Gastrocnemius medialis (tissue), 4 donors: Measurements from ENCODE around the gene NOS1AP. TPM values are rescaled to one million over a fixed set of nuclear protein-coding genes. Genes with fewer than 3 reads are reported as not detected.

ENCODE experiments used
- ATAC-seq, 2 donors: fragments of 150-250 bp; one replicate each; pipeline ENCODE4 v1.9.1; 2016
- DNase-seq, 2 donors: peaks; one replicate each; pipeline ENCODE4 v3.0.0-alpha.2; 2019
- H3K27ac ChIP-seq, 4 donors: fragments of 200-600 bp; sonication (generic); 1 replicate in 1 of 4; 2 replicates in 3 of 4; pipeline ENCODE4 v1.5.1; 2016 to 2018; ENCODE audit warnings: mild to moderate bottlenecking in 2 of 4, moderate library complexity in 1 of 4
- H3K27me3 ChIP-seq, 3 donors: fragments of 200-600 bp; sonication (generic) in 2 of 3; 1 replicate in 1 of 3; 2 replicates in 2 of 3; pipeline versions ENCODE4 v1.5.1 to v1.6.0; 2016 to 2019; ENCODE audit warnings: mild to moderate bottlenecking in 1 of 3, moderate library complexity in 1 of 3
- H3K36me3 ChIP-seq, 2 donors: fragments of 200-600 bp; sonication (generic) in 1 of 2; one replicate each; pipeline ENCODE4 v1.5.1; 2017 to 2018
- H3K4me1 ChIP-seq, 2 donors: fragments of 200-600 bp; sonication (generic) in 1 of 2; one replicate each; pipeline ENCODE4 v1.5.1; 2016 to 2017; ENCODE audit warnings: mild to moderate bottlenecking in 2 of 2
- H3K4me3 ChIP-seq, 4 donors: fragments of 200-600 bp; sonication (generic) in 3 of 4; 1 replicate in 1 of 4; 2 replicates in 3 of 4; pipeline ENCODE4 v1.5.1; 2016 to 2019; ENCODE audit warnings: mild to moderate bottlenecking in 2 of 4
- H3K9me3 ChIP-seq, 3 donors: fragments of 200-600 bp; sonication (generic) in 2 of 3; 1 replicate in 1 of 3; 2 replicates in 2 of 3; pipeline ENCODE4 v1.5.1; 2016 to 2019
- POLR2A ChIP-seq, 2 donors: fragments of 450-650 bp; IDR thresholded peaks; one replicate each; pipeline ENCODE4 v1.6.1; 2017; ENCODE audit warnings: antibody characterized with exemption in 2 of 2, mild to moderate bottlenecking in 2 of 2, moderate library complexity in 2 of 2
- in situ Hi-C, 4 donors: fragments of 200-750 bp; cut with MboI; loops; one replicate each; pipeline versions ENCODE4 v1.15.0 to v1.8.0; 2017; ENCODE audit warnings: low sequenced_read_pairs in 4 of 4
- intact Hi-C: fragments of 100-400 bp; cut with DNase I; formaldehyde crosslinking; loops from one replicate; pipeline ENCODE4 v1.15.1; 2023; ENCODE audit warnings: low total_unique reads
- total RNA-seq, 4 donors: library from RNA; depleted of rRNA; stranded (reverse); fragments of >200 nt; gene quantifications; one replicate each; pipeline versions ENCODE4 v1.1.0 to v1.2.3, GENCODE V29; 2016
- TF ChIP-seq, protein P1 (sequence below), 5 experiments: fragments of 450-650 bp in 3 of 5; fragments of 200-600 bp in 2 of 5; sonication (generic) in 2 of 5; IDR thresholded peaks in 4 of 5; conservative IDR thresholded peaks in 1 of 5; 1 replicate in 4 of 5; 2 replicates in 1 of 5; pipeline ENCODE4 v1.5.1; 2016 to 2019; ENCODE audit warnings: antibody characterized with exemption in 5 of 5, mild to moderate bottlenecking in 3 of 5, moderate library complexity in 3 of 5

NOS1AP gene
- total RNA-seq, 4 donors from 2014 or later = 0.20 to 0.40 (median 0.25) TPM

DNA sequence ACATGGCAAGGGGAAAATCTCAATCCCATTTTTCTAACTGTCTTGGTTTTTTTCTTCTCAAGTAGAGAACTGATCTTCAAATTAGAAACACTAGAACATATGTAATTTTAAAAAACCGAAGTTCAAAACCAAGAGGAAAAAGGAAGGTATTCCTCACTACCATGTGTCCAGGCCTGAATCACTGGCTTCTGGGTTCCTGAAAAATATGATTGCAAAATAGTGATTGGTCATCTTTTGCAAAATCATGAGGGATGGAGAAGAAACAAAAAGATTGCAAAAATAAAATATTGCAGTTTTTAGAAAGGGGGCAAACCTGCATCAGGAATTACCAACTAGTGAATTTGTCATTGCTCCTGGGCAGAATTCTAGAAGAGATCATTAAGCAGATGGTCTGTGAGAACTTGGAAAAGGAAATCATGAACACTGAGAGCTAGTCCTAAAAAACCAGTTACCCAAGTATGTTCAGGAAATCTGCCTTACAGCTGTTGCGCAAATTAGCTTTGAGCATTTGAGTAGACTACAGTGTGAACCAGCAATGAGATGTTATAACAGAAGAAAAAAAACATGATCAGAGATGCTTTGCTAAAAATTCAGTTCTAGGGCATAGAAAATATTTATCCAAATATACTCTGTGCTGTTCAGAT, 257.8 kb downstream of the NOS1AP start:
- no peaks in the 10 kb centered on the region for H3K36me3 ChIP-seq
- no peak for DNase-seq
- no peak overlapping the region for H3K27ac ChIP-seq
- H3K4me3 ChIP-seq = no peak overlapping the region
- no peak for ATAC-seq
- no peaks in the 10 kb centered on the region for H3K4me1 ChIP-seq
- H3K27me3 ChIP-seq = no peaks in the 10 kb centered on the region
- intact Hi-C loops = no loop called here
- H3K9me3 ChIP-seq = no peaks in the 10 kb centered on the region
- TF ChIP-seq POLR2A (IDR thresholded peaks at IDR 0.05) = no peak
- TF ChIP-seq, protein P1, sequence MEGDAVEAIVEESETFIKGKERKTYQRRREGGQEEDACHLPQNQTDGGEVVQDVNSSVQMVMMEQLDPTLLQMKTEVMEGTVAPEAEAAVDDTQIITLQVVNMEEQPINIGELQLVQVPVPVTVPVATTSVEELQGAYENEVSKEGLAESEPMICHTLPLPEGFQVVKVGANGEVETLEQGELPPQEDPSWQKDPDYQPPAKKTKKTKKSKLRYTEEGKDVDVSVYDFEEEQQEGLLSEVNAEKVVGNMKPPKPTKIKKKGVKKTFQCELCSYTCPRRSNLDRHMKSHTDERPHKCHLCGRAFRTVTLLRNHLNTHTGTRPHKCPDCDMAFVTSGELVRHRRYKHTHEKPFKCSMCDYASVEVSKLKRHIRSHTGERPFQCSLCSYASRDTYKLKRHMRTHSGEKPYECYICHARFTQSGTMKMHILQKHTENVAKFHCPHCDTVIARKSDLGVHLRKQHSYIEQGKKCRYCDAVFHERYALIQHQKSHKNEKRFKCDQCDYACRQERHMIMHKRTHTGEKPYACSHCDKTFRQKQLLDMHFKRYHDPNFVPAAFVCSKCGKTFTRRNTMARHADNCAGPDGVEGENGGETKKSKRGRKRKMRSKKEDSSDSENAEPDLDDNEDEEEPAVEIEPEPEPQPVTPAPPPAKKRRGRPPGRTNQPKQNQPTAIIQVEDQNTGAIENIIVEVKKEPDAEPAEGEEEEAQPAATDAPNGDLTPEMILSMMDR (IDR thresholded peaks at IDR 0.05 in 4 of 5, conservative IDR thresholded peaks at IDR 0.05 in 1 of 5) = no peak
- in situ Hi-C loops = no loop called here

DNA sequence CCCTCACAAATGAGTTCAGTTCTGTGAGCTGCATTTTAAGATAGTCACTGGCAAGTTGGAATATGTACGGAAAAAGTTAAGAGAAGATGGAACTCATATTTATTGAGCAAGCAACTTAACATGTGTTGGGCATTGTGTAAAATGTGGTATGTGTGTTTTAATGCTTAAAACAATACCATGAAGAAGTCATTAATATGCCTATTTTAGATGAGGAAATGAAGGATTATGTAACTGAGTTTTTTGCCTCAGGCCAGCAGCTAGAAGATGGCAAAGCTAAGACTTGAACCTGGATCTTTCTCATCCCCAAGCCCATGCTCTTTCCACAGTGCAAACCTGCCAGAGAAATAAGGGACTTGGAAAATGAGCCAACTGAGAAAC, 258.3 kb downstream of the NOS1AP start:
- Histone ChIP-seq H3K36me3 (no peaks in the 10 kb centered on the region), H3K4me3 (no peak overlapping the region), H3K4me1 (no peaks in the 10 kb centered on the region), H3K27me3 (no peaks in the 10 kb centered on the region), H3K9me3 (no peaks in the 10 kb centered on the region), H3K27ac (no peak overlapping the region)
- intact Hi-C loops (no loop called here), in situ Hi-C loops (no loop called here)
- TF ChIP-seq, protein P1 (IDR thresholded peaks at IDR 0.05 in 4 of 5, conservative IDR thresholded peaks at IDR 0.05 in 1 of 5) = no peak
- TF ChIP-seq POLR2A (IDR thresholded peaks at IDR 0.05) = no peak
- ATAC-seq = no peak
- DNase-seq = no peak

DNA sequence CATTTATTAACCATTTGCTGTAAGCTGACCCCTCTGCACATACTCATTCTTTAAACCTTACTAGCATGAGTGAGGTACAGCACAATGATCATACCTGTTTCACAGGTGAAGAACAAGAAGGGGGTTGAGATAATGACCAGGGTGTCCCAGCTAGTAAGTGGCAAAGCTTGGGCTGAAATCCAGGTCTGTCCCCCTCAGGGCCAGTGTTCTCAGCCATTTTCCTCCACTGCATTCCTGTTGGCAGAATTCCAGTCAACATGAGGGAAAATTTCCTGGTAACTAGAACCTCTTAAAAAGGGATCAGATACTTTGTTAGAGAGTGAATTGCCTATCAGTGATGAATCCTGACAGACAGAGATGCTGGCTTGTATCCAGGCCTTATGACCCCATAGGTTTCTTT, 259.0 kb downstream of the NOS1AP start:
- Histone ChIP-seq H3K4me3 (no peak overlapping the region), H3K9me3 (no peaks in the 10 kb centered on the region), H3K27ac (no peak overlapping the region), H3K27me3 (no peaks in the 10 kb centered on the region), H3K36me3 (no peaks in the 10 kb centered on the region), H3K4me1 (no peaks in the 10 kb centered on the region)
- in situ Hi-C loops (no loop called here), intact Hi-C loops (no loop called here)
- no peak for TF ChIP-seq POLR2A (IDR thresholded peaks at IDR 0.05)
- TF ChIP-seq, protein P1 (IDR thresholded peaks at IDR 0.05 in 4 of 5, conservative IDR thresholded peaks at IDR 0.05 in 1 of 5) = no peak
- ATAC-seq (no peak), DNase-seq (no peak)

DNA sequence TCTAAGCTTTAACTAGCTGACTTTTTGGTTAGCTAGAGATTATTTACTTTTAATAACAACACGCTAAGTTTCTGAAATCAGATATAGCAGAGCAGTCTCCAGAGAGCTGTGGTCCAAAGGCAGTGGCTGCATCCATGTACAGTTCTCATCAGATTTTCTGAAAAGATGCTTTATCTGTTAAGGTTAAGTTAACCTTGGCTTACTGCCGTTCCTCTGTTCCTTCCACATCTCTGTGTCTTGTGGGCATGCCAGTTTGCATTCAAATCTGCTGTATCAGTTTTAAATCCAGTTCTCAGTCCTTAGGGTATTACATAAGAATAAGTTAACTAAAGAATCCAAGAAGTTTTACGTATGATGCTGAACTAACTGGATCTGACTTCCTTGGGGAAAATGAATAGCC, 260.3 kb downstream of the NOS1AP start:
- H3K27me3 ChIP-seq = no peaks in the 10 kb centered on the region
- no peaks in the 10 kb centered on the region for H3K4me1 ChIP-seq
- no peak for ATAC-seq
- no peak overlapping the region for H3K4me3 ChIP-seq
- in situ Hi-C loops (no loop called here), intact Hi-C loops (no loop called here)
- H3K36me3 ChIP-seq = no peaks in the 10 kb centered on the region
- no peaks in the 10 kb centered on the region for H3K9me3 ChIP-seq
- H3K27ac ChIP-seq = no peak overlapping the region
- DNase-seq = no peak
- TF ChIP-seq, protein P1 (IDR thresholded peaks at IDR 0.05 in 4 of 5, conservative IDR thresholded peaks at IDR 0.05 in 1 of 5) = no peak
- TF ChIP-seq POLR2A (IDR thresholded peaks at IDR 0.05) = no peak

DNA sequence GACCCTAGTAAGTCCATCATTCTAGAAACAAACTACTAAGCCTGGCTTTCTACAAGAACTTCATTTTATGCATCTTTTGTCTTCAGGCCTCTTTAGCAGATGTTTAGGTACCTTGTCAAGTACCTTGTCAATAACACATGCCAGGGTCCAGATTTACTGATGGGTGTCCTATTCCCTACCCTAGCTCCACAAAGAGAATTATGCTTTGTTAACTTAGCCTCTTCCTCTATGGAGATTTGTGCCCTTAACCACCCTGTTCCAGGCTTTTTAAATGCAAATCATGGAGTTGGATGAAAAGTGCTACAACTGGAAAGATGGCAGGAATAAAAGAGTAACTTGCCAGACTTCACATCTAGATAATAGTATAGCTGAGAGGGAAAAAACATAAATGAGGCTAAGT, 264.5 kb downstream of the NOS1AP start:
- DNase-seq (no peak), ATAC-seq (no peak)
- H3K36me3 ChIP-seq = no peaks in the 10 kb centered on the region
- no peaks in the 10 kb centered on the region for H3K4me1 ChIP-seq
- H3K4me3 ChIP-seq = no peak overlapping the region
- no peaks in the 10 kb centered on the region for H3K9me3 ChIP-seq
- intact Hi-C loops = no loop called here
- in situ Hi-C loops = no loop called here
- H3K27me3 ChIP-seq = no peaks in the 10 kb centered on the region
- TF ChIP-seq POLR2A (IDR thresholded peaks at IDR 0.05) = no peak
- TF ChIP-seq, protein P1 (IDR thresholded peaks at IDR 0.05 in 4 of 5, conservative IDR thresholded peaks at IDR 0.05 in 1 of 5) = no peak
- H3K27ac ChIP-seq = no peak overlapping the region
